Endothelial cell of umbilical vein (primary cell): ENCODE results near the gene B3GALT4. TPM values are rescaled to one million over a fixed set of nuclear protein-coding genes. Genes with fewer than 3 reads are reported as not detected.

ENCODE experiments used
- BruUV-seq: library from RNA; stranded (reverse); fragments of 400-500 nt; replicated peaks from 2 replicates; lab custom pipeline; 2021; lab: Mats Ljungman, UMichigan
- CTCF ChIA-PET: fragments of 300-600, 350-600 bp; sonication (Branson Sonifier 250); formaldehyde crosslinking; loops from one replicate; lab custom pipeline; 2021; ENCODE audit warnings: antibody characterized with exemption, inconsistent platforms; lab: Charles Lee
- POLR2A ChIA-PET: fragments of 300-600, 350-600 bp; sonication (Branson Sonifier 250); formaldehyde crosslinking; loops from one replicate; lab custom pipeline; 2021; ENCODE audit warnings: antibody characterized with exemption, inconsistent platforms; lab: Charles Lee
- DNase-seq: peaks from one replicate; pipeline ENCODE4 v3.0.0-alpha.2; 2011; ENCODE audit warnings: low read depth, low spot score
- FAIRE-seq: peaks from 2 replicates; lab custom pipeline; 2011; peaks lifted over from hg19 to GRCh38; lab: Jason Lieb, UNC
- H2AFZ ChIP-seq: 2 replicates; pipeline ENCODE4 v1.6.0; 2012; ENCODE audit warnings: low read depth, low read length, control low read depth, inconsistent platforms
- H3K27ac ChIP-seq: 2 replicates; pipeline ENCODE4 v1.5.1; 2011; ENCODE audit warnings: low read depth, mild to moderate bottlenecking, control low read depth, low read length, moderate library complexity; ENCODE audit not compliant: insufficient read depth
- H3K27me3 ChIP-seq, 2 experiments: 2 replicates each; pipeline versions ENCODE4 v1.6.0 to v1.6.1; 2011; ENCODE audit warnings: low read length in 2 of 2, mixed read lengths in 1 of 2; ENCODE audit not compliant: control insufficient read depth in 2 of 2, insufficient read depth in 2 of 2
- H3K36me3 ChIP-seq, 2 experiments: 2 replicates in 1 of 2; 3 replicates in 1 of 2; pipeline ENCODE4 v1.5.1; 2011; ENCODE audit warnings: low read length in 2 of 2, mild to moderate bottlenecking in 1 of 2, moderate library complexity in 1 of 2; ENCODE audit not compliant: control insufficient read depth in 2 of 2, insufficient read depth in 2 of 2; ENCODE audit errors: extremely low read depth in 1 of 2
- H3K4me1 ChIP-seq: 3 replicates; pipeline ENCODE4 v1.5.1; 2011; ENCODE audit warnings: mild to moderate bottlenecking, low read length; ENCODE audit not compliant: control insufficient read depth, insufficient read depth; ENCODE audit errors: extremely low read depth
- H3K4me2 ChIP-seq: 2 replicates; pipeline ENCODE4 v1.6.1; 2011; ENCODE audit warnings: low read length, control low read depth, mixed read lengths; ENCODE audit not compliant: insufficient read depth
- H3K4me3 ChIP-seq, 3 experiments: fragments of 200-600 bp in 1 of 3; sonication (generic), shearing (Covaris generic) in 1 of 3; replicated peaks in 1 of 3; 2 replicates each; pipeline ENCODE4 v1.5.1; 2011 to 2016; ENCODE audit warnings: control low read depth in 3 of 3, low read length in 3 of 3, mild to moderate bottlenecking in 2 of 3, inconsistent platforms in 1 of 3, low read depth in 1 of 3, moderate library complexity in 1 of 3; ENCODE audit not compliant: insufficient read depth in 1 of 3
- H3K79me2 ChIP-seq: 2 replicates; pipeline ENCODE4 v1.6.0; 2012; ENCODE audit warnings: low read length, inconsistent platforms; ENCODE audit not compliant: control insufficient read depth, insufficient read depth
- H3K9ac ChIP-seq: replicated peaks from 2 replicates; pipeline ENCODE3; 2011; ENCODE audit warnings: low read length, control low read depth; ENCODE audit not compliant: insufficient read depth; ENCODE audit errors: extremely low read depth
- H3K9me1 ChIP-seq: replicated peaks from 3 replicates; pipeline ENCODE4 v1.6.0; 2011; ENCODE audit warnings: mild to moderate bottlenecking, low read length; ENCODE audit not compliant: control insufficient read depth, insufficient read depth; ENCODE audit errors: extremely low read depth
- H3K9me3 ChIP-seq: replicated peaks from 2 replicates; pipeline ENCODE4 v1.5.1; 2012; ENCODE audit warnings: low read length, inconsistent platforms; ENCODE audit not compliant: control insufficient read depth, insufficient read depth
- H4K20me1 ChIP-seq: replicated peaks from 2 replicates; pipeline ENCODE3; 2011; ENCODE audit warnings: mild to moderate bottlenecking, low read length; ENCODE audit not compliant: control insufficient read depth, insufficient read depth; ENCODE audit errors: extremely low read depth
- EZH2 ChIP-seq: IDR thresholded peaks from 2 replicates; pipeline ENCODE4 v1.6.1; 2012; ENCODE audit warnings: borderline replicate concordance, low read depth, mild to moderate bottlenecking, moderate library complexity, low read length, inconsistent platforms; ENCODE audit not compliant: severe bottlenecking
- FOS ChIP-seq: IDR thresholded peaks from 2 replicates; pipeline ENCODE4 v1.6.1; 2011; ENCODE audit warnings: mild to moderate bottlenecking, low read length, moderate library complexity, borderline replicate concordance; ENCODE audit not compliant: insufficient read depth
- GATA2 ChIP-seq: IDR thresholded peaks from 2 replicates; pipeline ENCODE4 v1.7.0; 2011; ENCODE audit warnings: low read depth, mild to moderate bottlenecking, moderate library complexity, mixed read lengths, low read length; ENCODE audit not compliant: insufficient read length, insufficient read depth
- JUN ChIP-seq: IDR thresholded peaks from 2 replicates; pipeline ENCODE4 v1.6.1; 2011; ENCODE audit warnings: borderline replicate concordance, low read depth; ENCODE audit not compliant: insufficient read length, insufficient read depth
- MYC ChIP-seq: IDR thresholded peaks from one replicate; pipeline ENCODE4 v1.6.1; 2011; ENCODE audit warnings: mild to moderate bottlenecking, low read depth, low read length
- POLR2A ChIP-seq: IDR thresholded peaks from 2 replicates; pipeline ENCODE4 v1.6.1; 2012; ENCODE audit warnings: low read depth, mild to moderate bottlenecking, control low read depth, low read length
- POLR2AphosphoS5 ChIP-seq: IDR thresholded peaks from 2 replicates; pipeline ENCODE4 v1.6.1; 2012; ENCODE audit warnings: low read depth, mild to moderate bottlenecking, control low read depth, low read length, moderate library complexity; ENCODE audit not compliant: insufficient read depth
- dilution Hi-C: fragments of 300-500 bp; cut with MboI; formaldehyde crosslinking; loops from one replicate; pipeline ENCODE4 v1.15.0; 2019; ENCODE audit warnings: low sequenced_read_pairs; ENCODE audit not compliant: extremely low pct_ligation_motif_present
- intact Hi-C: fragments of 100-400 bp; cut with micrococcal nuclease; formaldehyde crosslinking; loops from one replicate; pipeline ENCODE4 v1.10.0; 2022
- polyA plus RNA-seq, 4 experiments: library from polyadenylated mRNA; depleted of rRNA in 3 of 4; stranded (reverse) in 3 of 4; unstranded in 1 of 4; fragments of >200 nt; gene quantifications; 2 replicates each; pipeline versions ENCODE4 v1.2.1 to v1.2.3, GENCODE V29; 2011 to 2012; ENCODE audit warnings: missing spikeins in 1 of 4
- total RNA-seq: library from RNA; stranded (reverse); gene quantifications from 2 replicates; pipeline ENCODE4 v1.2.3, GENCODE V29; 2021
- TF ChIP-seq, protein P1 (sequence below): IDR thresholded peaks from 2 replicates; pipeline ENCODE4 v1.6.1; 2011; ENCODE audit not compliant: insufficient read depth, insufficient read length
- TF ChIP-seq, protein P2 (sequence below), 2 donors: IDR thresholded peaks; 1 replicate in 1 of 2; 2 replicates in 1 of 2; pipeline ENCODE4 v1.5.1; 2011; ENCODE audit warnings: low read length in 2 of 2, mild to moderate bottlenecking in 2 of 2, moderate library complexity in 2 of 2, control low read depth in 1 of 2, inconsistent platforms in 1 of 2, low read depth in 1 of 2; ENCODE audit not compliant: insufficient read depth in 1 of 2; ENCODE audit errors: extremely low read depth in 1 of 2

B3GALT4 gene
- total and polyA plus RNA-seq, 2 donors (not counting 3 experiments of a cell fraction or from before 2014, with no cell fraction given), result 4.5 to 5.6 TPM

DNA sequence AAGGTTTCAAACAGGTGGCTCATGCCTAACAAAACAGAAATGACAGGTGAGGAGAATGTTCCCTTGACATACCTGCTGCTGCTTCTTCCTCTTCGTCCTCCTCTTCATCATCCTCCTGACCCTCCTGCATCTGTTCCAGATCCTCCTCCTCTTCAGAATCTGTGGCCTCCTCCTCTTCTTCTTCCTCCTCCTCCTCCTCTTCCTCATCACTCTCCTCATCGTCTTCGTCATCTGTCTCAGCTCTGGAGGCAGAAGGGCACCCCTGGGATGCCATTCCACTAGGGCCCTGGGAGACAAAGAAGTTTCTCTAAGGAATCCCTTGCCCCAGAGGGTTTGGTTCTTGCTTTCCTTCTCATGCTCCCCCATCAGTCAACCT is 43.0 kb downstream of the B3GALT4 start:
- POLR2A ChIA-PET, result interaction anchor here (0.6 to 1.0 kb wide), 2 partner anchors 48 to 1102 kb away, joined by 3 read pairs; partner anchors contain the start of genes RPS18 and VPS52
- FAIRE-seq (no peak), DNase-seq (no peak)
- CTCF ChIA-PET, result no interaction called here
- peak overlapping the region; percentile 4 for H3K9ac ChIP-seq
- H3K79me2 ChIP-seq, result peaks cover 37% of the 10 kb centered on the region
- no peak overlapping the region for H2AFZ ChIP-seq
- H3K9me1 ChIP-seq, result no peaks in the 10 kb centered on the region
- dilution Hi-C loops, result no loop called here
- peaks cover 54% of the 10 kb centered on the region for H3K4me1 ChIP-seq
- TF ChIP-seq GATA2 (no peak), EZH2 (no peak), MYC (no peak), JUN (no peak), POLR2AphosphoS5 (no peak), FOS (no peak), POLR2A (no peak)
- TF ChIP-seq, protein P1, sequence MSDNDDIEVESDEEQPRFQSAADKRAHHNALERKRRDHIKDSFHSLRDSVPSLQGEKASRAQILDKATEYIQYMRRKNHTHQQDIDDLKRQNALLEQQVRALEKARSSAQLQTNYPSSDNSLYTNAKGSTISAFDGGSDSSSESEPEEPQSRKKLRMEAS, result no peak
- TF ChIP-seq, protein P2, sequence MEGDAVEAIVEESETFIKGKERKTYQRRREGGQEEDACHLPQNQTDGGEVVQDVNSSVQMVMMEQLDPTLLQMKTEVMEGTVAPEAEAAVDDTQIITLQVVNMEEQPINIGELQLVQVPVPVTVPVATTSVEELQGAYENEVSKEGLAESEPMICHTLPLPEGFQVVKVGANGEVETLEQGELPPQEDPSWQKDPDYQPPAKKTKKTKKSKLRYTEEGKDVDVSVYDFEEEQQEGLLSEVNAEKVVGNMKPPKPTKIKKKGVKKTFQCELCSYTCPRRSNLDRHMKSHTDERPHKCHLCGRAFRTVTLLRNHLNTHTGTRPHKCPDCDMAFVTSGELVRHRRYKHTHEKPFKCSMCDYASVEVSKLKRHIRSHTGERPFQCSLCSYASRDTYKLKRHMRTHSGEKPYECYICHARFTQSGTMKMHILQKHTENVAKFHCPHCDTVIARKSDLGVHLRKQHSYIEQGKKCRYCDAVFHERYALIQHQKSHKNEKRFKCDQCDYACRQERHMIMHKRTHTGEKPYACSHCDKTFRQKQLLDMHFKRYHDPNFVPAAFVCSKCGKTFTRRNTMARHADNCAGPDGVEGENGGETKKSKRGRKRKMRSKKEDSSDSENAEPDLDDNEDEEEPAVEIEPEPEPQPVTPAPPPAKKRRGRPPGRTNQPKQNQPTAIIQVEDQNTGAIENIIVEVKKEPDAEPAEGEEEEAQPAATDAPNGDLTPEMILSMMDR (IDR thresholded peaks at IDR 0.05; ENCODE audit: extremely low read depth in 1 of 2, insufficient read depth in 1 of 2, low read depth in 1 of 2, low read length in 2 of 2), result no peak
- no peak overlapping the region for H3K4me3 ChIP-seq
- H3K4me2 ChIP-seq, result peak overlapping the region; percentile 15
- intact Hi-C loops, result loop anchor here (10.0 kb wide), 1 partner anchor 255 kb away; no protein-coding TSS in a partner anchor
- H4K20me1 ChIP-seq, result no peaks in the 10 kb centered on the region
- H3K9me3 ChIP-seq, result no peaks in the 10 kb centered on the region
- peaks cover 5 to 22% of the 10 kb centered on the region in 2 experiments for H3K36me3 ChIP-seq
- H3K27ac ChIP-seq, result peak overlapping the region; percentile 76
- H3K27me3 ChIP-seq, result no peaks in the 10 kb centered on the region
- no TSS peak for BruUV-seq
